Body of pancreas (tissue), 4 donors: ENCODE data around the gene PRPF40A. TPM values are rescaled to one million over a fixed set of nuclear protein-coding genes. Genes with fewer than 3 reads are reported as not detected.
A peak's percentile ranks its signal among the peaks of the same experiment; 100 is the strongest.
"Not testable (repeated sequence)": the region's sequence is repeated elsewhere in the genome, so short reads cannot be mapped to it uniquely, and the experiment has no call there.

Experiments used
- ATAC-seq: fragments of 150-250 bp; one replicate; pipeline ENCODE4 v1.9.1; 2016
- DNase-seq, 4 donors: peaks; one replicate each; pipeline ENCODE4 v3.0.0-alpha.2; 2019
- H3K27ac ChIP-seq, 4 donors: fragments of 200-600 bp; sonication (generic); 1 replicate in 3 of 4; 2 replicates in 1 of 4; pipeline versions ENCODE4 v1.5.1 to v1.6.1; 2016 to 2019; ENCODE audit warnings: mild to moderate bottlenecking in 1 of 4, mixed read lengths in 1 of 4, moderate library complexity in 1 of 4
- H3K27me3 ChIP-seq, 2 donors: fragments of 200-600 bp; sonication (generic); one replicate each; pipeline ENCODE4 v1.6.0; 2016; ENCODE audit warnings: mild to moderate bottlenecking in 1 of 2
- H3K36me3 ChIP-seq, 2 donors: fragments of 200-600 bp; sonication (generic); replicated peaks in 1 of 2; 2 replicates each; pipeline ENCODE4 v1.5.1; 2016; ENCODE audit warnings: low read depth in 2 of 2; ENCODE audit not compliant: insufficient read depth in 1 of 2
- H3K4me1 ChIP-seq: fragments of 200-600 bp; sonication (generic); one replicate; pipeline ENCODE4 v1.6.0; 2016
- H3K4me3 ChIP-seq, 2 donors: fragments of 200-600 bp; sonication (generic); 1 replicate in 1 of 2; 2 replicates in 1 of 2; pipeline ENCODE4 v1.5.1; 2016 to 2019
- H3K9me3 ChIP-seq, 3 donors: fragments of 200-600 bp; sonication (generic); 1 replicate in 2 of 3; 2 replicates in 1 of 3; pipeline ENCODE4 v1.5.1; 2016
- POLR2A ChIP-seq, 3 donors: fragments of 450-650 bp; IDR thresholded peaks; one replicate each; pipeline ENCODE4 v1.6.1; 2016; ENCODE audit warnings: antibody characterized with exemption in 3 of 3, mild to moderate bottlenecking in 2 of 3
- WGBS, 2 donors: methylation state at CpG; one replicate each; pipeline ENCODE4 v1.1.5; 2017; 5-methylcytosine and 5-hydroxymethylcytosine counted together
- intact Hi-C: fragments of 100-400 bp; cut with DNase I; formaldehyde crosslinking; loops from one replicate; pipeline ENCODE4 v1.15.1; 2023
- total RNA-seq, 2 donors: library from RNA; depleted of rRNA; stranded (reverse); fragments of >200 nt; gene quantifications; one replicate each; pipeline ENCODE4 v1.1.0, GENCODE V29; 2016
- TF ChIP-seq, protein P1 (sequence below), 7 experiments: fragments of 450-650 bp in 4 of 7; fragments of 200-600 bp in 3 of 7; sonication (generic) in 3 of 7; IDR thresholded peaks; one replicate each; pipeline ENCODE4 v1.5.1; 2016 to 2019; ENCODE audit warnings: antibody characterized with exemption in 7 of 7

The PRPF40A gene
- total RNA-seq, 2 donors from 2014 or later = 38.9 to 52.7 TPM

DNA sequence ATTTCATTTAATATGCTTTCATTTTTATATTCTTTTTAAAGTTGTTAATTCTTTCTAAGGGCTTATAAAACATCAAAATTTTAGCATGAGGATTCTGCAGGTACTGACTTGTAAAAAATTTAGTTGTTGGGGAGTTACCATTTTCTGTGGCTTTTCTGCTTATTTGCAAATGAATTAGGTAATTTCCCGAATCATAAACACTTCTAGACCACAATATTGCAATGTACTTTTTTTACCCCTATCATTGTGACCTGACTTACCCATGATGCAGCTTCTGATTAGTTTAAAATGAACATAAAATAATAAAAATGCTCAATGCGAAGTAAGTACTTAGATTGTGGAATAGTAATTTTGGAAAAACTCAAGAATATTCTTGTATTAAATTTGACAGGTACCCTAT, 12.6 kb upstream of the PRPF40A start:
- no peak for ATAC-seq
- TF ChIP-seq, protein P1, sequence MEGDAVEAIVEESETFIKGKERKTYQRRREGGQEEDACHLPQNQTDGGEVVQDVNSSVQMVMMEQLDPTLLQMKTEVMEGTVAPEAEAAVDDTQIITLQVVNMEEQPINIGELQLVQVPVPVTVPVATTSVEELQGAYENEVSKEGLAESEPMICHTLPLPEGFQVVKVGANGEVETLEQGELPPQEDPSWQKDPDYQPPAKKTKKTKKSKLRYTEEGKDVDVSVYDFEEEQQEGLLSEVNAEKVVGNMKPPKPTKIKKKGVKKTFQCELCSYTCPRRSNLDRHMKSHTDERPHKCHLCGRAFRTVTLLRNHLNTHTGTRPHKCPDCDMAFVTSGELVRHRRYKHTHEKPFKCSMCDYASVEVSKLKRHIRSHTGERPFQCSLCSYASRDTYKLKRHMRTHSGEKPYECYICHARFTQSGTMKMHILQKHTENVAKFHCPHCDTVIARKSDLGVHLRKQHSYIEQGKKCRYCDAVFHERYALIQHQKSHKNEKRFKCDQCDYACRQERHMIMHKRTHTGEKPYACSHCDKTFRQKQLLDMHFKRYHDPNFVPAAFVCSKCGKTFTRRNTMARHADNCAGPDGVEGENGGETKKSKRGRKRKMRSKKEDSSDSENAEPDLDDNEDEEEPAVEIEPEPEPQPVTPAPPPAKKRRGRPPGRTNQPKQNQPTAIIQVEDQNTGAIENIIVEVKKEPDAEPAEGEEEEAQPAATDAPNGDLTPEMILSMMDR (IDR thresholded peaks at IDR 0.05) = no peak
- TF ChIP-seq POLR2A (IDR thresholded peaks at IDR 0.05) = no peak
- Histone ChIP-seq H3K36me3 (no peaks in the 10 kb centered on the region), H3K4me1 (peaks cover 7% of the 10 kb centered on the region), H3K9me3 (no peaks in the 10 kb centered on the region), H3K4me3 (no peak overlapping the region), H3K27ac (no peak overlapping the region), H3K27me3 (no peaks in the 10 kb centered on the region)
- 78 to 96% methylated on average over 2 of the region's 2 CpGs for WGBS, 2 donors
- intact Hi-C loops = no loop called here
- DNase-seq = no peak

DNA sequence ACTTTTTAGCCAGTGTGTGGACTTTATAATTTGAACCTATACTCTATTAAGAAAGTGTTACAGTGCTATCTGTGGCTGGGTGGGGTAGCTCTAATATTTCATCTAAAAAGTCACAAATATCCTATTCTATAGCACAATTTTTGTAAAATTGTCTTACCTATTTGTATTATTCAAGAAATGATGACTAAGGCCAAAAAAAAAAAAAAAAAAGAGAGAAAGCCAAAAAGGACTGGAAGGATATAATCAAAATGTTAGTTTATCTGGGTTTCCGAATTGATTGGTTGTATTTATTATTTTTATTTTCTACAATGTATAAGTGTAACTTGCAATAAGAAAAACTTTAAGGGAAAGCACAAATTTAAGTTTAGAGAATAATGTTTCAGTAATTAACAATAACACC, 6.7 kb upstream of the PRPF40A start:
- no peak for ATAC-seq
- H3K27me3 ChIP-seq = no peaks in the 10 kb centered on the region
- intact Hi-C loops = no loop called here
- TF ChIP-seq POLR2A (IDR thresholded peaks at IDR 0.05) = no peak
- TF ChIP-seq, protein P1 (IDR thresholded peaks at IDR 0.05) = no peak
- H3K36me3 ChIP-seq = no peaks in the 10 kb centered on the region
- H3K4me3 ChIP-seq = no peak overlapping the region
- no peak overlapping the region for H3K27ac ChIP-seq
- no peaks in the 10 kb centered on the region for H3K9me3 ChIP-seq
- no peak for DNase-seq
- peaks cover 18% of the 10 kb centered on the region for H3K4me1 ChIP-seq
- WGBS, 2 donors = 90 to 94% methylated on average over 1 of the region's 1 CpG

DNA sequence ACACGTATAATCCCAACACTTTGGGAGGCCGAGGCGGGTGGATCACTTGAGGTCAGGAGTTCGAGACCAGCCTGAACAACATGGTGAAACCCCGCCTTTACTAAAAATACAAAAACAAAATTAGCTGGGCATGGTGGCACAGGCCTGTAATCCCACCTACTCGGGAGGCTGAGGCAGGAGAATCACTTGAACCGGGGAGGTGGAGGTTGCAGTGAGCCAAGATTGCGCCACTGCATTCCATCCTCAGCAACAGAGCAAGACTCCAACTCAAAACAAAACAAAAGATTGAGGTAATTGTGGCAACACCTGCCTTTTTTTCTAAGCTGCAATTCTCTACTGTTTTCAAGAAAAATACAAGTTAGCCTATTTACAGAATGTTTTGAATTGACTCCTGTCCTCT, 5.4 kb upstream of the PRPF40A start:
- H3K36me3 ChIP-seq, ATAC-seq, H3K27me3 ChIP-seq, intact Hi-C loops, DNase-seq, H3K27ac ChIP-seq, H3K9me3 ChIP-seq, H3K4me3 ChIP-seq: not testable (repeated sequence)
- peaks cover 18% of the 10 kb centered on the region for H3K4me1 ChIP-seq
- WGBS, 2 donors = 95 to 96% methylated on average over 8 of the region's 8 CpGs

DNA sequence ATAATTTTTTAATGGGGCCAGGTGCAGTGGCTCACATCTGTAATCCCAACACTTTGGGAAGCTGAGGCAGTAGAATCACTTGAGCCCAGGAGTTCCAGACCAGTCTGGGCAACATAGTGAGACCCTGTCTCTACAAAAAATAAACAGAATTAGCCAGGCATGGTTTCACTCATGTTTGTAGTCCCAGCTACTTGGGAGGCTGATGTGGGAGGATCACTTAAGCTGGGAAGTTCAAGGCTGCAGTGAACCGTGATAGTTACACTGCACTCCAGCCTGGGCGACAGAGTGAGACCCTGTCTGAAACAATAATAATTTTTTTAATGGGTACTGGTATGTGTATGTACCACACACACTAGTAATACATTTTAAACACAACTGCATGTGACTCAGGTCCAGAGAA, 3.5 kb upstream of the PRPF40A start:
- H3K4me1 ChIP-seq = peaks cover 24% of the 10 kb centered on the region
- H3K36me3 ChIP-seq = no peaks in the 10 kb centered on the region
- TF ChIP-seq POLR2A (IDR thresholded peaks at IDR 0.05) = no peak
- TF ChIP-seq, protein P1 (IDR thresholded peaks at IDR 0.05) = no peak
- intact Hi-C loops = no loop called here
- WGBS, 2 donors = 73 to 82% methylated on average over 2 of the region's 2 CpGs
- ATAC-seq = no peak
- H3K27ac ChIP-seq = no peak overlapping the region
- H3K9me3 ChIP-seq = no peaks in the 10 kb centered on the region
- H3K4me3 ChIP-seq = no peak overlapping the region
- DNase-seq = no peak
- no peaks in the 10 kb centered on the region for H3K27me3 ChIP-seq

DNA sequence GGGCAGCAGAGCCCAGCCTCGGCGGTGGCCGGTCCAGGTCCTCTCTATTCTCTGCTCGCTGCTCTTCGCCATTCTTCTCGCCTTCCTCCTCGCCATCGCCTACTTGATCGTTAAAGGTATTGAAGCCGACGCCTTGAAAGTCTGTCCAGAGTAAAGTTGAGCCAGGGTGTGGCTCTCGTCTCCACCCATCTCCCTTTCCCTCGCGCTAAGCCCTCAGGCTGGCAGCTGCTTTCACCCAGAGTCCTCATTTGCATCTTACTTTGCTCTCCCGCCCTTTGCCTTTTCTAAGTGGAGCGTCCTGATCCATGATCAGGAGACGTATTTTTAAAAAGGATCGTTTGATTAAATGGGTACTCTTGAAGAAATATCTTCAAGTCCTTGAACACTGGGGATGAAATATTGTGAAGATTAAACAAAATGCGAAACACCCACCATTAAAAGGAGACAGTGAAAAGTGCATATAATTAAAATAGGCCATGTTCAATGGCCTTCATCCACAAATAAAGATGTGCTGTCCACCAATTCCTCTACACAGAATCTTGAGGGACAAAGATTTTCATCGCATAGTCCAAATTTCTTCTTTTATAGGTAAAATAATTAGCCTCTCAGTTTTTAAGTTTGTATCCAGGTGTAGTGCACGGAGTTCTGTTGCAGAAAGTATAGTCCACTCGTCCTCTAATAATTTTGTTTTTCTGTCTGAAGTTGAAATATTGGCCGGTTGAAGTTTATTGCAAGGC, 1.8 kb upstream of the PRPF40A start:
- 2 to 3% methylated on average over 23 of the region's 23 CpGs for WGBS, 2 donors
- Histone ChIP-seq H3K36me3 (peaks cover 0 to 3% of the 10 kb centered on the region in 2 donors), H3K4me1 (peaks cover 30% of the 10 kb centered on the region), H3K9me3 (no peaks in the 10 kb centered on the region), H3K4me3 (peak overlapping the region; percentile 67 to 97), H3K27me3 (no peaks in the 10 kb centered on the region), H3K27ac (peak overlapping the region; percentile 88 to 99 (median 98))
- intact Hi-C loops = no loop called here
- no peak for DNase-seq
- ATAC-seq = no peak
- TF ChIP-seq, protein P1 (IDR thresholded peaks at IDR 0.05) = no peak
- no peak for TF ChIP-seq POLR2A (IDR thresholded peaks at IDR 0.05)
